Femur (tissue), 1 donor: ENCODE results near the gene PSEN2.

Experiments used
- DNase-seq: peaks from one replicate; pipeline ENCODE4 v3.0.0-alpha.2; 2017

PSEN2 gene

DNA sequence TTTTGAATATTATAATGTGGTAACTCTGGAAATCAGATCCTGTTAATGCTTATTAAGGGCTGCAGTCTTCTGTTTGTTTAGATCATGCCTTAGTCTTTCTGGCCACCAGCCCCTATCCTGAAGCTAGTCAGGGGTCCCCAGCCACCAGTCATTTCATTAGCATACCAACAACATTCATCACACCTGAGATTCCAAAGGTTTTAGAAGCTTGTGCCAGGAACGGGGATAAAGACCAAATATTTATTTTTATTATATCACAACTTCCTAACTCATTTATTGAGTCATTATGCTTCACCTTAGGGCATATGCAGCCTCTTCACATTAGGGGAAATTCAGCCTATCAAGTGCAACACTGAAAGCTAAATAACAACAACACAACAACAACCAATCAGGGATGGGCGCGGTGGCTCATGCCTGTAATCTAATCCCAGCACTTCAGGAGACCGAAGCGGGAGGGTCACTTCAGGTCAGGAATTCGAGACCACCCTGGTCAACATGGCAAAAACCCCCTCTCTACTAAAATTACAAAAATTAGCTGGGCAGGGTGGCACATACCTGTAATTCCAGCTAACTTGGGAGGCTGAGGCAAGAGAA, 2.9 kb upstream of the PSEN2 start:
- DNase-seq, result no peak

DNA sequence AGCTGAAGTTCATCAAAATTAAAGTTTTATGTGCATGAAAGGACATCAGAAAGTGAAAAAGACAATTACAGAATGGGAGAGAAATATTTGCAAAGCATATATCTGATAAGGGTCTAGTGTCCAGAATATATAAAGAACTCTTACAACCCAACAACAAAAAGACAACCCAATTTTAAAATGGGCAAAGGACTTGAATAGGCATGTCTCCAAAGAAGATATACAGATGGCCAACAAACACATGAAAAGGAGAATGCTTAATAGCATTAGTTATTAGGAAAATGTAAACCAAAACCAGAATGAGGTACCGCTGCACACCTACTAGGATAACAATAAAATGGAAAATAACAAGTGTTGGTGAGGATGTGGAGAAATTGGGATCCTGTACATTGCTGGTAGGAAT, 1.7 kb upstream of the PSEN2 start:
- no peak for DNase-seq

DNA sequence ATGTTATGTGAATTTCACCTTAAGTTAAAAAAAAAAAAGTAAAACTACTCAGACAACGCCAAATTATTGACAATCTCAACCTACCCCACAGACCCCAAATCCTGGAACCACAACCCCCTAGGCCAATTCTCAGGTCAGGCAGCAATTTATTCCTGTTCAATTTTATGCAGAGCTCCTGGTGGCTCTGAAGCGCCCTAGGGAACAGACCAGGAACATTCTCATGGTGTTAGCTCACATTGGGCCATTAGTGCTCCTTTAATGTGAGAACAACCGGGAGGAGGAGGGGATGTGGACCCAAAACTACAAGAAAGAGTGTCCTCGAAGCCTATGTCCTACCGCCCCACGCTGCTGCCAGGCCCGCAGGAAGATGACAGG, 403 bp upstream of the PSEN2 start:
- DNase-seq, result no peak

DNA sequence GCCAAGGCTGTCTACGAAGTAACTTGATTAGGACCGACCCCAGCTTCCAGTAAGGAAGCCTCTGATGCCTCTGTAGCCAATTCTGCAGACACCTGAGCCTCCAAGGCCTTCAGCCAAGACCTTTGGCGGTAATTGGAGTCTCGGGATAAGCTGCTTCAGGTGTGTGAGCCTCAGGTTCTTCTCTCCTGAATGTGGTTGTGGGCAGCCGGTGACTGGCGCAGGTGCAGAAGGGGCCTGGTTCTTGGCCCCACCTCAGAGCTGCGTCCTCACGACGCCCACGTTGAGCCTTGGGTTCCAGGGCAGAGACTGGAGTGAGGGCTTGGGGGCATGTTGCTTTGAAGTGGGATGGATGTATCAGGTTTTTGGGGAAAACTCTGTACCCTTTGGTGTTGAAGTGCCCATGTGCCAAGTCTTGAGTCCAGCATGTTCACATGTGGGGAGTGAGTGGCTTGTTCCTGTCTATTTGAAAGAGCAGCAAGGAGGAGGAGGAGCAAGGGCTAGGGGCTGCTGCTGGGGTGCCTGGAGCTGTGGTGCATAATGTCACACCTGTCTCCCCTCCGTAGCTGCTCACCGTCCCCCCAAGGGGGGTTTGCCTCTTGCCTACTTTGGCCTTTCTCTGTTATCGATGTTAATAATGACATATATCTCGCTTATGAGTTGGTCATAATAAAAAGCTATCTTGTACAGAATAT, 1.4 kb downstream of the PSEN2 start:
- DNase-seq, result no peak

DNA sequence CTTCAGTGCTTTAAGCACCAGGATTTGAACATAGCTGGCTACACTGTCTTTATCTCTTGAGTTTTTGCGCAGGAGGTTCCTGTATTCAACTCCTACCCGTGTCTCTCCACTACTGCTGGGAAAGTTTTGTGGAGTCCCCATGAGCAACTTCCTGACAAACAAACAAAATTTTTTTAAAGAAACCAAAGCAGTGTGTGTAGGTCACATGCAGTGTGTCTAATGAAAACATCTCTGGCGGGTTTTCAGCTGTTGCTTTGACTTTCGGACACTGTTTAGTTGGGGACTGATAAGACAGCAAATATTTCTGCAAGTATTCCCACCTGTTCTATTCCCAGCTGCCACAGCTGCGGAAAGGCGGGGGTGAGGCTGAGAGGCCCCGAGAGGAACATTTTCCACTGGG, 2.0 kb downstream of the PSEN2 start:
- DNase-seq, result peak; percentile 69

DNA sequence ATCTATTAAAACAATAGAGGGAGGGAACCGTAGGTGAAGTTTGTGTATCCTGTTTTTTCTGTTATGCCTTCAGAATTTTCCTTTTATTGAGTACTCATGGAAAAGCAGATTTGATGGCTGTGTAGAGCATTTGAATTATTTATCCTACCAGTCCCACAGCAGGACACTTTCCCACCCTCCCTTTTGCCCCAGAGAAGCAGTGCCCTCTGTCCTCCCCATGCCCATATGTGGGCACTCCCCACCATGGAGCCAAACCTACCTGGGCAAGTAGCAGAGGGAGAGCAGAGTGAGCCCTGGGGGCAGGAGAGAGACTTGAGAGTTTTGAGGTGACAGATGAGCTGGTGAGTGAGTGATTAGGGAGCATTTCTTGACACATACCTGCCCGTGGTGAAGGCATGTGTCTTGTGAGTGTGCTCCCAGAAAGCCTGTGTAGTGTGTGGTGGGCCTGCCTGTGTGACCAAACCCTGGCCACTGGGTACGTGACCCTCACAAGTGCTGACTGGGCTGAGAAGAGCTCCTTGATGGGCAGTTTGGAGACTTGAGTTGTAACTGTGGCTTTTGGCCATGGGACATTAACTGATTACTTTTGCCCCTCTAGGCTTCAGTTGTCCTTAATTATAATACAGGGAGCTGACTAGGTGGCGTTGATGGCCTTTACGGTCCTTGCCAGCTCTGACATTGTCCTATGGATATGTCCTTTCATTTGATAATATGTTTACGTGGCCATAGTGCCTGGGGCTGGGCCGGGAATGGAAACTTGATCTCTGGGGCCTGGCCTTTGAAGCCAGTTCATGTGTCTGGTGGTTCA, 3.6 kb downstream of the PSEN2 start:
- no peak for DNase-seq

DNA sequence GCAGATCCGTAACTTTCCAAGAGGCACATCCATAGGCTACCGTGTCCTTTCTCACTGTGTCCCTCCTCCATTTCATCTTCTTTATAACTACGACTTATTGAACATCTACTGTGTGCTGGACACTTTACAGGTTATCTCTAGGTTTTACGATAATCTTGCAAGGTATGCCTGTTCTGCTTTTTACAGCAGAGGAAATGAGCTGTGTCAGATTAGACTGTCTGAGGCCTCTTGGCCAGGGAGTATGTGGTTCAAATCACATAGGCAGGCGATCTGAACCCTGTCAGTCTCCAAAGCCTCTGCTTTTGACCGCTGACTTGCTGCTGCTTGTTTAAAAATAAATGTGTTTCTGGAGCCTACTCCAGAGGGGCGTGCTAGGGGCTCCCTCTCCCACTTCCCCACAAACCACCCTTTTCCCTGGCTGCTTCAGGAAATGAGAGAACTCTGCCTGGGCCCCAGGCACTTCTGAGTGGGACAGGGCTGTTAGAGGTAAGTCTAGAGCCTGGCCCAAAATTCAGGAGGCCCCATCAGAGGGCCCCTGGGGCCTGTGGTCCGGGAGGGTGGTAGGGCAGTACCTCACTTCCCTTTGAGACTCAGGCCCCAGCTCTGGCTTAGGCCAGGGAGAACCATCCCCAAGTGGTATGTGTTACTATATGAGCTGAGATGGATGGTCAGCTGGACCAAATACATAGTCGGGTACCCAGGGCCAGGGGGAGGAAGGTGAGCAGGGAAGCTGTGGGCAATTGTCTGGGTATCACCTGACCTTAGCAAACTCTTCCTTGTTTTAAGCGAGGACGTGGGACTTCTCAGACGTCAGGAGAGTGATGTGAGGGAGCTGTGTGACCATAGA, 4.4 kb downstream of the PSEN2 start:
- no peak for DNase-seq

DNA sequence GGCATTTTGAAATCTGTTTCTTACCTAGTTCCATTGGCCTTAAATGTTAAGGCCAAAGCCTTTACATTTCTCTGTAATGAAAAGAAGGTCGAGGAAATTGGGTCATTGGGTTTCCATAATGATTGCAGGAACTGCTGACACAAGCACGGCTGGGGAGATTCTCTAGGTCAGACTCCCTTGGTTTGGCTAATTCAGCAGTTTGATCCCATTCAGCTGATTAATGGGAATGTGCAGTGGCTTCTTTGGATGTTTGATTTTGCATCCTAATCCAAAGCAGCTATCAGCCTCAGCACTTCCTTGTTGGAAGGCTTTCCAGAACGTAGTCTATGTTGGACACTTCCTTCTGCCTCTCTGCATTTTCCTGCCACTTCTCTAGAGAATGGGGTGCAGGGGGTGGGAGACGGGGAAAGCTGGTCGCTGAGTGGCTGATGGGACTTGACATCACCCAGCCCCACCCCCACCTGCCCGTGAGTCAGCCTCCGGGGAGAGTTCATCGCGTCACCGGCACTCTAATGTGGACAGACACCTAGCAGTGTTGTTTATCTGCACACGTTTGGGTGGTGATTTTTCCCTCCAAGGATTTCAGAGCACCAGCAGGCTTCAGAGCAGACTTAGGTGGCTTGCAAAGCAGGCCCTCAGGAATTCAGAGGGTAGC, 5.4 kb downstream of the PSEN2 start:
- no peak for DNase-seq

DNA sequence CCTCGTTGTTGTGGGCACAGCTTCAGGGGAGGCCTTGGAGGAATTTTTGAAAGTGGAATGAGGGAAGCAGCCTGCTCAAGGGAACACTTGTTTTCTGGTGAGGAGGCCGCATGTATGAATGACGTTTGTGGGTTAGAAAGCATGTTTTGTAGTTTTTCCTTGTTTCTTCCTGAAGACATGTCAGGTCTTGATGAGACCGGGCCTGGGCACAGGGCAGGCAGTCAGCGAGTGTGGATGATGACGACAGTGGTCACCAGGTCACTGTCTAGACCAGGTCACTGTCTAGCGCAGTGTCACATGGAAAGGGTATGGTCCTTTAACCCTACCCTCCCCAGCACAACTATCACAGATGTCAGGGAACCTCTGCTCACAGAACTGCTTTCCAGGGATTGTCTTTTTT, 7.3 kb downstream of the PSEN2 start:
- no peak for DNase-seq

DNA sequence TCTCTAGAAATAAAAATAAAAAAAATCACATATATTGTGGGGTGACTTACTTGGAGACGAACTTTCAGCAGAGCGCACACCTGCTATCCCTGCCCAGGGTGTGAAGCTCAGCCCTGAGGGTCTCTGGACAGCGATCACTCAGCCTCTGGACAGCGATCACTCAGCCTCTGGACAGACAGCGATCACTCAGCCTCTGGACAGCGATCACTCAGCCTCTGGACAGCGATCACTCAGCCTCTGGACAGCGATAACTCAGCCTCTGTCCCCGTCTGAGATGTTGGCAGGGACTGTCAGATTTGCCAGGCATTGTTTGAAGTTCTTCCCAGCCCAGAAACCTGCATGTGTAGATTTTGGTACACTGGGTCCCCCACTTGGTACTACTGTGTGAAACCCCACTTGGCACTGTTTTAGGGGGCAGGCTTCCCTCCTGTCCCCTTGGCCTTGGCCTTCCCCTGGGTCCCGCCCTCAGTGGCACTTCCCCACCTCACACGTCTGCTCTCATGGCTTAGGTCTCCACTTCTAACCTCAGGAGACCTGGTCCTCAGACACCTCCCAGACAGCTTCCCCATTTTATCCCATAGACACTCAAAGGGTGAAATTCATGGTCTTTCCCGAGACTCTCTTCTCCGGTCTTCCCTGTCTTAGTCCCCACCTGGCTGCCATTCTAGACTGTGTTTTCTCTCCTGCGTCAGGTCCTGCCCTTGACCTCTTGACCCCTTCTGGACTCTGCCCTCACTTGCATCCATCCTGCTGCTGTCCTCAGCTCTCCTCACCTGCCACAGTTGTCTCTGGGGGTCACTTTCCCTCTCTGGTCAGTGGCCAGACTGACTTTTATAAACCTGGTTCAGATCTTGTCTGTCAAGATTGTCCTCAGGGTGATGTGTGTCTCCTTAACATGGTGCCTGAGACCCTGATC, 10.2 kb downstream of the PSEN2 start:
- no peak for DNase-seq

DNA sequence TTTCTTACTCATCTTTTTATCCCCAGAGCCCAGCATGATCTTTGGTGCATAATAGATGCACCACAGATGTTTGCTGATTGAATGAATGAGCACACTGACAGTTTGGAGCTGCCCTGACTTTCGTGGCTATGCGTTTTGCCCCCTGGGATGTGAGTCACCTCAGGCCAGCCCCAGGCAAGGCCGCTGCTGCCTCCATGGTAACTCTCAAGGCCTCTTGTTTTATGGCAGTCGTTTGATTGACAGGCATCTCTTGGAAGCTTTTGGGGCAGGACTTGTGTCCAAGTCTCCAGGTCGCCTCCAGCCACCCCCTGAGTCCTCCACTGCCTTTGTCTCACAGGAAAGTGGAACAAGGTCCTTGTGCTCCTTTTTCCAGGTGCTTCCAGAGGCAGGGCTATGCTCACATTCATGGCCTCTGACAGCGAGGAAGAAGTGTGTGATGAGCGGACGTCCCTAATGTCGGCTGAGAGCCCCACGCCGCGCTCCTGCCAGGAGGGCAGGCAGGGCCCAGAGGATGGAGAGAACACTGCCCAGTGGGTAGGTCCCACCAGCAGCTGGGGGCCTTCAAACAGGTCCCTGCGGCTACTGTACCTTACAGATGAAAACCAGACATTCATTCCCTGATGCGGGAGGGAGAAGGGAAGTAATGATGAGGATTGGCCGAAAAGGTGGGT, 11.2 kb downstream of the PSEN2 start:
- DNase-seq, result no peak

DNA sequence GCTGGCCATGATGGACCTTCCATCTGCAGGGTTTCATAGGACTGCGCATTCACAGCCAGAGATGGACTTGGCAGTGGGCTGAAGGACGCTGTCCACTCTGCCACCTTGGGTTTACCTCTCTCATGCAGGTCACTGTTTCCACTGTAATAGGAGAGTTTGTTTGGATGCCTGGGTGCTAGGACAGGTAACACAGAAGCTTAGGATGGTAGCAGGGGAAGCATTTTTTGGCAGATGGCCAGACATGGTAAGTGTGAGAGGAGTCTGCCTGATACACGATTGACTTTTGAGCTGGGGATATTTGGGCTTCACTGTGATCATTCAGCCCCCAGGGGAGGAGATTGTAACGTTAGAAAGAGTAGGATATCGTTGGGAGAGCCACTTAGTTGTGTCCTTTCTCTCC, 11.8 kb downstream of the PSEN2 start:
- DNase-seq, result no peak

DNA sequence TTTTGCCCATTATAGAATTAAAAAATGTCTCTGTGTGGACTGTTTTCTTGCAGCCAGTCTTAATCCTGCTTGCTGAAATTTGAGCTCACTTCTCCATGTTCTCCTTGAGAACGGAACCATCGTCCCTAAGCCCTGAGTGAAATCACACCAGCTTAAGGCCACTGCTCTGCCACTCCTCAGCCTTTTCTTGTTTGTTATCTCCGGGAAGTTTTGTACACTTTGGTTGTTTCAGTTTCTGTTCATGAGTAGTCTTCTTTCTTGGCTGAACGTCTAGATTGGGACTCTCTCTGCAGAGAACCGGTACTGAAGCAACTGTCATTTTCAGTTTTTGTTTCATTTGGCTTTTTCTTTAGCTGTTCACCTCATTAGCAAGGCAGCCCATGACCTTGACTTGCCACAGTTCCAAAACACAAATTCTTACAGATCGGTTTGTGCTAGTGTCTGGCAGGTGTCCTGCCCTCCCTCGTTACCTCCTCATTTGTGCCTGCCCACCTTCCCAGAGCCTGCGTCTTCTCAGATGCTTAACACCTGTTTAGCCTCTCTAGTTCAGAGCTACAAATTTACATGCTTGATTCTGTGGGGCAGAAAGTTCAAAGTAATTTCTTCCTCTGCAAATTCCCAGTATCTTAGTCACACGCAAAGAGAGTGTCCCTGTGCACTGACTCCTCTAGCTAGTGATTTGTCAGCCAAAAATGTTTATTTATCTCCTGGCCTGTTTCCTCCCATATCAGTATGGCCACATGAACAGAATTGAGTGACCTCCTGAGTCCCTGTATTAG, 12.4 kb downstream of the PSEN2 start:
- no peak for DNase-seq

DNA sequence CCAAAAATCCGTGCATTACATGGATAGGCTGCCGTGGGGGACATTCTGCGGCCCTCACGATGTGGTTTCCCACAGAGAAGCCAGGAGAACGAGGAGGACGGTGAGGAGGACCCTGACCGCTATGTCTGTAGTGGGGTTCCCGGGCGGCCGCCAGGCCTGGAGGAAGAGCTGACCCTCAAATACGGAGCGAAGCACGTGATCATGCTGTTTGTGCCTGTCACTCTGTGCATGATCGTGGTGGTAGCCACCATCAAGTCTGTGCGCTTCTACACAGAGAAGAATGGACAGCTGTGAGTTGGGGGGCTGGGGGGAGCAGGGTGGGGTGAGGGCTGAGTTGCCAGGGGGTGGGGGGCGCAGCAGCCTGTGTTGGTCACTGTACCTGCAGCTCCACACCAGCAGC, 13.2 kb downstream of the PSEN2 start:
- DNase-seq, result no peak

DNA sequence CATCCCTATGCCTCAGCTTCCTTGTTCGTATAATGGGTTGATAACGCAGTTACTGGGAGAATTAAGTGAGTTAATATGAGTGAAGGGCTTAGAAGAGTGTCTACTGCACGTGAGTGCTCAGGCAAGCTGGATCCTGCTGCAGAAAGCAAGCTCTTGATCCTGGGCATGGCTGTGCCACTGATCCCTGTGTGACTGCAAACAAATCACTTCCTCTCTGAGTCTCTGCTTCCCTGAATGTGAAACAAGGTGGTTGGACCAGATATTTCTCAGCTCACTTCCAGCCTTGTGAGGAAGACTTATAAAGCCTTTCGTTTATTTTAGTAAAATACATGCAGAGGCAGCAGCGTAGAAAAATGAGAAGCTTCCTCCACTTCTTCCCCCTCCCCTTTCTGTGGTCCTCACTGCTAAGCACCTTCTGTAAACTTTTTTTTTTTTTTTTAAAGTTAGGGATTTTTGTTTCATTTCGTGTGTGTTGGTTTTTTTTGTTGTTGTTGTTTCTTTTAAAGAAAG, 13.8 kb downstream of the PSEN2 start:
- DNase-seq, result no peak

DNA sequence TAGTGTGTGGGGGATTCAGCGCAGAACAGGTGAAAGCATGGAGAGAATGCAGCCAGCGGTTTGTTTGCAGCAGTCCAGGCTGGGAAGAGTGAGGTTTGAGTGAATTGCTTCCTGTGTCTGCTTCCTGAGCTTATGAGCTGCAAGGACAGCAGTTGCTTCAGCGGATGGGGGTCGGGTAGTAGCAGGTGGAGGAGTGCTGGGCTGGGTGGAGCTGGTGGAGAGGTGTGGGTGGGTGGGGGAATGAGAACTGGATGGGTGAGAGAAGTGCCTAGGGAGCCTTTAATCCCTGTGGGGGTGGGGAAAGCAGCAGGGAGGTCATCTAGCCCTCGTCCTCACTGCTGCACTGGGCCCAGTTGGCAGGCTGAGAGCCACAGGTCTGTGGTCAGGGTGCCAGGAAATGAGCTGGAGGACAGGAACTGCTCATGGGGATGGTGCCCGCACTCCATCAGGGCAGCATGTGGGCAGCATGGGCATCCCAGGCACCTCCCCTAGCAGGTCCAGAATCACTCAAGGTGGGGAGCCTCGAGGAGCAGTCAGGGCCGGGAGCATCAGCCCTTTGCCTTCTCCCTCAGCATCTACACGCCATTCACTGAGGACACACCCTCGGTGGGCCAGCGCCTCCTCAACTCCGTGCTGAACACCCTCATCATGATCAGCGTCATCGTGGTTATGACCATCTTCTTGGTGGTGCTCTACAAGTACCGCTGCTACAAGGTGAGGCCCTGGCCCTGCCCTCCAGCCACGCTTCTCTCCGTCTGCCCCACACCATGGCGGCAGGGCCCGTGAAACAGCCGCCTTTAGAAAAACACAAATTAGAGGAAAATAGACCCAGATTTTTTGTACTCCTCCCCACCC, 14.8 kb downstream of the PSEN2 start:
- no peak for DNase-seq

DNA sequence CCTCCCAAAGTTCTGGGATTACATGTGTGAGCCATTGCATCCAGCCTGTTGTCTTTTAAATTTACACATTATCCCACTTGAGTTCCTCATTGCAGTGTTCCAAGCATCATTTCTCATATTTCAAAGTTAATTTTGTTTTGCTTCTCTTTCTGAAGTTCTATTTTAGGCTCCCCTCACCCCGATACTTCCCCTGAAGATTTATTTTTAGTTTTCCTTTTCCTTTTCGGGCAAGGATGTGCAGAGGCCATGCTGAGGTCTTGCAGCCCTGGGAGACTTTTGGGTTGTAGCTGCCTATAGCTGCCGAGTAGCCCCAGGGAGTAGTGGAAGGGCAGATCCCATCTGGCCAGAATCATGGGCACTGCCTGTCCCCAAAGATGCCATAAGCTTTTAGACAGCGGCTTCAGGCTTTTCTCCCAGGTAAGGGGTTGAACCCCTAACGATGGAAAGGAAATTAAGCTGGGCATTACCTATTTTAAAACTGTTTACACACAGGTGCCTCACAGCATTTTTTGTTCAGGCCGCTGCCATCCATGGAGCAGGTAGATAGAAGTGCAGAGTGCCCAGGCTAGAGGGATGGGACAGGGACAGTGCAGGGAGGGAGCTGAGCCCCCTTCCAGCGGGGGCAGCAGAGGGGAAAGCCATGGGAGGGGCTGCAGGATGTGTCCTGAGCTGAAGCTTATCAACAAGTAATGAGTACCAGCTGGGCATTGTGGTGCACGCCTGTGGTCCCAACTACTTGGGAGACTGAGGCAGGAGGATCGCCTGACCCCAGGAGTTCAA, 15.9 kb downstream of the PSEN2 start:
- no peak for DNase-seq

DNA sequence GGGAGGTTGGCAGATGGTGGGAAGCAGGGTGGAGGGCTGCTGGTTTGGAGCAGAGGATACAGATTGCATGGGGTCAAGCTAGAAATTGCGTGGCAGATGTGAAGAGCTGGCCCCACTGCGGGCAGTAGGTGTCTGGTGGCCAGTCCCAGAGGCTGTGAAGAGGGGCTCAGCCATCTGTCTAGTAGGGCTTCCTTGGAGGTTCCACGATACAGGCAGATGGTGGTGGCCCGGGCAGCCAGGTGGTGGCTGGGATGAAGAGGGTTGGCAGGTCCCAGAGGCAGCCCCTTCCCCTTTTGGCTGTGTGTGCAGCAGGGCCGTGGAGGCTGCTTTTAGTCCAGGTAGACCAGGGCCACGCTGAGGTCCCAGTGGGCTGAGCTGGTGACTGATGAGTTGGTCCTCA, 16.6 kb downstream of the PSEN2 start:
- DNase-seq, result no peak
